GM19193 (cell line): Measurements from ENCODE around the gene KHK.

ENCODE experiments used
- POLR2A ChIP-seq: IDR thresholded peaks from 4 replicates; pipeline ENCODE4 v1.6.1; 2011; ENCODE audit not compliant: insufficient read depth, insufficient read length; ENCODE audit errors: extremely low read depth

KHK gene

DNA sequence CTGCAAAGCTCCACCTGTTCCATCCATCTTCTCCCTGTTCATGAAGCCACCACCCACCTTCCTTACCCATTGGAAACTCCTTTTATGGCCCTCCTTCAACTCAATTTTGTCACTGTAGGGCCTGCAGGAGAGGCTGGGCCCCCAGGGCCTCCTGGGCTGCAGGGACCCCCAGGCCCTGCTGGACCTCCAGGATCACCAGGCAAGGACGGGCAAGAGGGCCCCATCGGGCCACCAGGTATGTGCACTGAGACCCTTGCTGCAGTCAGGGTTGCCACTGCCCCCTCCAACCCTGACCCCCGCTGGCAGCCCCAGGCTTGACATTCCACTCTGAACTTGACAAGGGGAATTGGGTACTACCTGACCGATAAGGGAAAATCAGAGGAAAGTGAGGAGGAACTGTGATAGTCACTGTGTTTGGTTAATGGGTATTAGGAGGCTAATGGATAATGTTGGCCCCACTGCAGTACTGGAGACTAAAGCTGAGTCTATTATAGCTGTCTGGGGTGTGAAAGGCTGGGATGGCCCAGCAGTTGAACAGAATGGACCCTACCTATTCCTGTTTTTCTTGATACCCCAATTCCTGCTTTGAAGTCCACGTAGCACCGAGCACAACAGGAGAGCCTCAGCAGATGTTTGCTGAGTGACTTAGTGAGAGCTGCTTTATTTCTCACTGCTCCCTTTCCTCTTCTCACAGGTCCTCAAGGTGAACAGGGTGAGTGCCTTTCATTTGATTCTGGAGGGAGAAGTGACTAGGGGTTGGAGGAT, 2.1 kb upstream of the KHK start:
- TF ChIP-seq POLR2A, result no peak

GRCh38 chr2:27085062-27085672, 1.4 kb upstream of the KHK start:
- no peak for TF ChIP-seq POLR2A

- no peak for TF ChIP-seq POLR2A
Observed at GRCh38 chr2:27085673-27086089, 891 bp upstream of the KHK start.

DNA sequence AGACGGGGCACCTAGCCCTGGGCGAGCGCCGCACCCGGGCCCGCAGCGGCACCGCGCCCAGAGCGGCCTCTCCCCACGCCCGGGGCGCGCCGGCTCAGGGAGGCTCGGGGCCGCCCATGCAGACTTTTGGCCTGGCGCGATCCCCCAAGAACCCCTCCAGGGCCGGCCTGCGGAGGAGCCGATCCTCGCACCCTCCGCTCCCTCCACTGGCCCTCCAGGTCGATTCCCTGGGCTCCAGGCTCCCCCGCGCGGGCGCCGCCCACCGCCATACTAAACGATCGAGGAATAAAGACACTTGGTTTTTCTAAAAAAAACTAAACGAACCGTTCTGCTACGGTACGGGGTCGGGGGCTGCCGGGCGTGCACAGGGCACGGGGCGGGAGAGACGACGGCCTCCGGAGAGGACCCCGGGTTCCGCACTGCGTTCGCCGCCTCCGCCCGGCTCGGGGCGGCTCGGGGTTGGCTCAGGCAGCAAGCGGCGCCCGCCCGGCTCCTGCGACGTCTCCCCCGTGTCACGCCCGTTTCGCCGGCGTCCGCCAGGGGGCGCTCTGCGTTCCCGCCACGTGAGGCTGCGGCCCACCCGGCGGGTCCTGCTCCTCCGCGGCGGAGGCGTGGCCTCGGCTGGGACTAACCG, 365 bp upstream of the KHK start:
- peak; percentile 61 for TF ChIP-seq POLR2A

- TF ChIP-seq POLR2A, result no peak
Observed at GRCh38 chr2:27087823-27088410, 1.3 kb downstream of the KHK start.

DNA sequence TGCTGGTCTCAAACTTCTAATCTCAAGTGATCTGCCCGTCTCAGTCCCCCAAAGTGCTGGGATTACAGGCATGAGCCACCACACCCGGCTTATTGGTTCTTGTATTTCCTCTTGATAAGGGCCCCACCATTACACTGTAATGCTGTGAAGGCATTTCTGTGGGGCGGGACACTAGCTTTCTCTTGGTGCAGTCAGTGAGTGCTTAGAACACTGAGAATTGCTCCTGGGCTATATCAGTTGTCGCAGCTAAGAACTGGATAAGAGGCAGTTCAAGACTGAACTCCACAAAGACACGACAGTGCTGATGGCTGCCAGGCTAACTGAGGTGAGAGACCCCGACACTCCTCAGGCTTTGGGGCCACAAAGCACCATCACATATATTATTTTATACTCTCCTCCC, 2.1 kb downstream of the KHK start:
- no peak for TF ChIP-seq POLR2A

DNA sequence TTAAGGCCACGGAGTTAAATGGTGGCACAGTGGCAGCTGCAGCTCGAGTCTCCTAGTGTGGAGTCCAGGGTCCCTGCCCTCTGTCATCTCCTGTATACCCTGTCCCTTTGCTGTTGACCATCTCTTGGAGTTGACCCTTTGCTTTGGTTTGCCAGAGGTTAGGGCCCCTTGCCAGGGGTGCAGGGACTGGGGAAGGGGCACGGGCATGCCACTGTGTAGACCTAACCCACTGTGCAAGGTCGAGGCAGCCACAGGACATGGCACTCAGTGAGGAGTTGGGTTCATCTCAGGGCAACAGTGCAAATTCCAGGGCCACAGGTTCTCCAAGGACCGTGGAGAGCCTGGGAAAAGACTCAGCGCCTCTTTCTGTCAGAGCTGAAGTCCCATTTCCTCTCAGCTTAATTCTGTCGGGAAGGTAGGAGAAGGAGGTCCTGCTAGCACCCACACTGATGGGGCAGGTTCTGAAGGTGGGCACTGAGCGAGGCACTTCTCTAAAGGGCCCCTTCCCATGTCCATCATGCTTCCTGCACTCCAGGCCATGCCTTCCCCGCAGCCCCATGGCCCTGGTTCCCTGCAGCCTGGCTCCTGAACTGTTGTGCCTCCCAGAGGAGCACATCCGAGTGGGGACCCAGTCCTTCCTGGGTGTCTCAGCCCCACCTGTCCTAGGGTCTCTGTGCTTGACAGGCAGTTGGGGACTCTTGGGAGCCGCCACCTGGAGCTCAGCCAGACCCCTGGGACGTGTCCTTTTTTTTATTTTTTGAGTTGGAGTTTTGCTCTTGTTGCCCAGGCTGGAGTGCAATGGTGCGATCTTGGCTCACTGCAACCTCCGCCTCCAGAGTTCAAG, 2.8 kb downstream of the KHK start:
- no peak for TF ChIP-seq POLR2A

GRCh38 chr2:27091746-27092695, 5.4 kb downstream of the KHK start:
- TF ChIP-seq POLR2A, result no peak

DNA sequence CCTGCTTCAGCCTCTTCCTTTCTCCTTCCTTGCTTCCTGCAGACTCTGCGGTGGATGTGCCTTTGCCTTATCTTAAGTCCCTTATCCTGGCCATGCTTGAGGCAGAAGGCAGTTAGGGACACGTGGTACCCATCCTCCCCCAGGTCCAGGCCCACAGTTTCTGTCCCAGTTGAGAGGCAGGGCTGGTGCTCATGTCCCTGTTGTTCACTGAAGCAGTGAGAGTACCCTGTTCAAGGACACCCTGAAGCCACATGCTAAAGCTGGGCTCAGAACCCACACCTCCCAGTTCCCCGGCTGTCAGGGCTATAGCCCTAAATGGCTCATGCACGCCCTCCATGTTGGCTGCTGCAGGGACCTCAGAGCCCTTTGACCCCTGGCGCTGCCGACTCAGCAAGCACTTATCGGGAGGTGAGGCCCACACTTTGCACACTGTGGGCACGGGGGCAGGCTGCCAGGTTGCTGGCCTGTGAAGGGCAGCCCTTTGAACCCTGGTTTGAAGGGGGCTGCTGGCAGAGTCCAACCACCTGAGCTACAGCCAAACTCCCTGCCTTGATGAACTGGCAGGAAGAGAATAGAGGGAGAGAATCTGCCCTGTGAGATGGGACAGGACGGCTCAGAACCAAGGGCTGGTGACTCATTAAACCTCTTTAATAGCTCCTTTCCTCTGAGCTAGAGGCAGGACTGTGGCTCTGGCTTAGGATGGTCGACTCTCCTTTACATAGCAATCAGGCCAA, 6.3 kb downstream of the KHK start:
- no peak for TF ChIP-seq POLR2A

DNA sequence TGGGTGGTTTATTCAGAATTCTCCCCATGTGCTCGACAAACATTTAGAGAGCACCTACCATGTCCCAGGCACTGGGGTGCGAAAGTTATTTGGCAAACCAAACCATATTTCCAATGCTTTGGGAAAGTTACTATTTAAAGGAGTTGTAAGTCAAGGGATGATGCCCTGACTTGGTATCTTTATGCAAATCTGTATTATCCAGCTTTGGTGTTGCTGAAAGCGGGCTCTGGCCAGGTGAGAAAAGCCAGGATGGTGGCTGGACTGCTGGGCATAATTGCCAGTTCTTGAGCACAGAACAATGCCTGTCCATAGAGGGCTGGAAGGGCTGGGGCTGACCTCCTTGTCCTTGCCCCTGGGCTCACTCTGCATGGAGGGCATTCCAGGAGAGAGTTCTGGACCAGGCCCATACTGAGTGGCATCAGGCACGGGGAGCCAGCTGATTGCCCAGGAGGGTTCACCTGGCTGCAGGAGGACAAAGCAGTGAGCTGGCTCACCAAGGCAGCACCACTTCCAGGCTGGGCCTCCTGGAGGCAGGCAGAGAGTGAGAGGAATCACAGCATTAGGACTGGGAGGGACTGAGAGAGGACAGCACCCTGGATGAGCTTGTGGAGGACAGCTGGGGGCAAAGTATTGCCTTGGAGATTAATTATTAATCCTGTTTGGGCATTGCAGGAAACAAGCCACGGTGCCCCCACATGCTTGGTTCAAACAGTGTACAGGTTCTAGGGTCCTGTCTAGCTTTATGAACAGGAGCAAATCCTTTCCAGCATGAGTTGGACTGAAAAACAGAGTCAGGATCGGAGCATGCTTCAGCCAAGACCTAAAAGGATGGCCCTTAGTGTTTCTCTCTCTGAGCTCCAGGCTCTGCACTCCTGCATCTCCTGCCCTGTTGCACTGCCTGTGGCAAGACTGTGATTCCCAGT, 7.1 kb downstream of the KHK start:
- TF ChIP-seq POLR2A, result no peak

GRCh38 chr2:27094353-27094984, 7.9 kb downstream of the KHK start:
- no peak for TF ChIP-seq POLR2A

DNA sequence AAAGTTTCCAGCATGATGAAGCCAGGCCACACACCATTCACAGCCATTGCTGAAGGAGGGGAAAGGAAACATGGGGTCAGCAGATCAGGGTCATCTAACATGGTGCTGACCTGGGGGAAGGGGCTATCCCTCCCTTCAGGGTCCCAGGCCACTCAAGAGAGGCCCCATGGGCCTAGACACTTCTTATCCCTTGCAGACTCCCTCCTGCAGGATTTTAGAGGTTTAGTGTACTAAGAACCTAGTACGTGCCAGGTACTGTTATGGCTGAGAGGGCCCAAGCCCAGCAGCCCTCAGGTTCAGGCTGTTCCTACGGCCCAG, 8.8 kb downstream of the KHK start:
- TF ChIP-seq POLR2A, result no peak
